HepG2 (cell line): ENCODE data around the gene ADAMTS8. TPM values are rescaled to one million over a fixed set of nuclear protein-coding genes. Genes with fewer than 3 reads are reported as not detected.

Source experiments
- ATAC-seq: fragments of 200-7000 bp; cut with Tn5 transposase; 3 replicates; pipeline ENCODE4 v1.9.1; 2020; ENCODE audit warnings: mild to moderate bottlenecking, moderate library complexity
- BruUV-seq: library from RNA; stranded (reverse); fragments of 400-500 nt; replicated peaks from 2 replicates; lab custom pipeline; 2021; lab: Mats Ljungman, UMichigan
- CTCF ChIA-PET: fragments of 300-600 bp; formaldehyde crosslinking; extraction: SDS; loops from one replicate; lab custom pipeline; 2021; ENCODE audit warnings: low total read pairs, inconsistent platforms, low intra/inter-chr PET ratio; lab: Yijun Ruan, JAX
- POLR2A ChIA-PET: fragments of 350-600 bp; sonication (Branson Sonifier 250); formaldehyde crosslinking; loops from one replicate; lab custom pipeline; 2020; ENCODE audit warnings: antibody characterized with exemption, inconsistent platforms; lab: Yijun Ruan, JAX
- DNase-seq: peaks from one replicate; pipeline ENCODE4 v3.0.0-alpha.2; 2015; ENCODE audit warnings: low spot score
- FAIRE-seq: peaks from 3 replicates; lab custom pipeline; 2011; peaks lifted over from hg19 to GRCh38; lab: Jason Lieb, UNC
- H2AFZ ChIP-seq: one replicate; pipeline ENCODE4 v1.6.1; 2011; ENCODE audit warnings: low read length, inconsistent platforms
- H3K27ac ChIP-seq: fragments of 300-600 bp; 3 replicates; pipeline ENCODE4 v1.8.0; 2011; ENCODE audit warnings: mixed run types, mild to moderate bottlenecking, mixed read lengths, low read length, inconsistent platforms; ENCODE audit not compliant: insufficient read depth; ENCODE audit errors: extremely low read length
- H3K27me3 ChIP-seq, 2 experiments: fragments of 200-600 bp in 1 of 2; 2 replicates in 1 of 2; 3 replicates in 1 of 2; pipeline versions ENCODE4 v1.6.0 to v1.8.0; 2011; ENCODE audit warnings: low read length in 2 of 2, mild to moderate bottlenecking in 2 of 2, moderate library complexity in 2 of 2, inconsistent platforms in 1 of 2; ENCODE audit not compliant: insufficient read depth in 2 of 2, control insufficient read depth in 1 of 2
- H3K36me3 ChIP-seq, 2 experiments: fragments of 200-600 bp in 1 of 2; replicated peaks in 1 of 2; 2 replicates in 1 of 2; 3 replicates in 1 of 2; pipeline versions ENCODE4 v1.5.1 to v1.8.0; 2011; ENCODE audit warnings: low read length in 2 of 2, inconsistent platforms in 1 of 2; ENCODE audit not compliant: insufficient read depth in 2 of 2, control insufficient read depth in 1 of 2
- H3K4me1 ChIP-seq: 2 replicates; pipeline ENCODE4 v1.5.1; 2012; ENCODE audit warnings: low read length, inconsistent platforms; ENCODE audit not compliant: insufficient read depth
- H3K4me2 ChIP-seq: 2 replicates; pipeline ENCODE4 v1.6.0; 2011; ENCODE audit warnings: low read depth, low read length, inconsistent platforms
- H3K4me3 ChIP-seq, 3 experiments: fragments of 200-600 bp in 1 of 3; sonication (generic), shearing (Covaris generic) in 1 of 3; replicated peaks in 1 of 3; 2 replicates each; pipeline ENCODE4 v1.5.1; 2011 to 2016; ENCODE audit warnings: low read length in 3 of 3, inconsistent platforms in 2 of 3, low read depth in 2 of 3, mild to moderate bottlenecking in 2 of 3, control low read depth in 1 of 3, mixed read lengths in 1 of 3; ENCODE audit not compliant: insufficient read depth in 1 of 3
- H3K79me2 ChIP-seq: one replicate; pipeline ENCODE4 v1.6.1; 2011; ENCODE audit warnings: low read length, inconsistent platforms; ENCODE audit not compliant: insufficient read depth
- H3K9ac ChIP-seq: 2 replicates; pipeline ENCODE4 v1.6.0; 2011; ENCODE audit warnings: mild to moderate bottlenecking, low read depth, low read length, inconsistent platforms; ENCODE audit not compliant: insufficient read depth
- H3K9me3 ChIP-seq: 2 replicates; pipeline ENCODE4 v1.5.1; 2012; ENCODE audit warnings: mild to moderate bottlenecking, low read length
- H4K20me1 ChIP-seq: 2 replicates; pipeline ENCODE4 v1.6.0; 2011; ENCODE audit warnings: inconsistent platforms, mild to moderate bottlenecking, low read length, moderate library complexity; ENCODE audit not compliant: insufficient read depth
- GPBP1L1 ChIP-seq: sonication (generic); formaldehyde crosslinking; IDR thresholded peaks from 2 replicates; pipeline ENCODE4 v1.5.0; 2020; ENCODE audit warnings: mild to moderate bottlenecking, missing genetic modification reagents
- NAIF1 ChIP-seq: sonication (generic); formaldehyde crosslinking; IDR thresholded peaks from 2 replicates; pipeline ENCODE4 v1.5.0; 2020; ENCODE audit warnings: mild to moderate bottlenecking, missing genetic modification reagents, borderline replicate concordance
- SMAD3 ChIP-seq: sonication (generic); formaldehyde crosslinking; IDR thresholded peaks from 2 replicates; pipeline ENCODE4 v1.4.0; 2020; ENCODE audit warnings: missing genetic modification reagents
- TRIM24 ChIP-seq: sonication (generic); formaldehyde crosslinking; IDR thresholded peaks from 2 replicates; pipeline ENCODE4 v1.8.0; 2022; ENCODE audit warnings: mild to moderate bottlenecking, missing genetic modification reagents
- WGBS: methylation state at CpG from one replicate; pipeline ENCODE4 v1.1.6; 2017; ENCODE audit warnings: low lambda C conversion rate; 5-methylcytosine and 5-hydroxymethylcytosine counted together
- in situ Hi-C: cut with HindIII; loops from 2 replicates; pipeline ENCODE4 v1.10.0; 2017; ENCODE audit warnings: low pct_unique_long_range_greater_than_20kb; ENCODE audit not compliant: extremely low pct_ligation_motif_present
- intact Hi-C: fragments of 100-400 bp; cut with micrococcal nuclease; formaldehyde crosslinking; loops from one replicate; pipeline ENCODE4 v1.10.0; 2022; ENCODE audit not compliant: unreplicated experiment
- polyA plus RNA-seq, 8 experiments: library from polyadenylated mRNA; depleted of rRNA in 3 of 8; stranded (reverse) in 7 of 8; unstranded in 1 of 8; fragments of >200 nt; fragmentation: Illumina TruSeq in 4 of 8; extraction: Trizol in 4 of 8; gene quantifications; 2 replicates each; pipeline versions ENCODE4 v1.2.1 to v1.2.3, GENCODE V29; 2011 to 2016; ENCODE audit warnings: low read depth in 4 of 8, missing spikeins in 1 of 8, mixed read lengths in 1 of 8; ENCODE audit not compliant: insufficient read depth in 1 of 8
- total RNA-seq, 5 experiments: library from RNA; depleted of rRNA; stranded (reverse); fragments of >200 nt; fragmentation: Illumina TruSeq; extraction: Trizol; gene quantifications; 2 replicates each; pipeline ENCODE4 v1.2.3, GENCODE V29; 2016; ENCODE audit warnings: low read depth in 1 of 5
- TF ChIP-seq, protein P1 (sequence below): sonication (generic); formaldehyde crosslinking; IDR thresholded peaks from 2 replicates; pipeline ENCODE4 v1.5.0; 2020; ENCODE audit warnings: missing genetic modification reagents
- TF ChIP-seq, protein P2 (sequence below), 2 experiments: sonication (generic) in 1 of 2; formaldehyde crosslinking in 1 of 2; IDR thresholded peaks; 2 replicates each; pipeline versions ENCODE4 v1.4.0 to v1.6.1; 2016 to 2020; ENCODE audit warnings: borderline replicate concordance in 1 of 2, low read depth in 1 of 2, mild to moderate bottlenecking in 1 of 2, missing genetic modification reagents in 1 of 2
- TF ChIP-seq, protein P3 (sequence below): sonication (generic); formaldehyde crosslinking; IDR thresholded peaks from 2 replicates; pipeline ENCODE4 v1.4.0; 2020; ENCODE audit warnings: low read depth, mild to moderate bottlenecking, missing genetic modification reagents

ADAMTS8 gene
- total and polyA plus RNA-seq, 2 of the 13 experiments (the other 11 are each of a cell fraction or from before 2014, with no cell fraction given), result not detected

DNA sequence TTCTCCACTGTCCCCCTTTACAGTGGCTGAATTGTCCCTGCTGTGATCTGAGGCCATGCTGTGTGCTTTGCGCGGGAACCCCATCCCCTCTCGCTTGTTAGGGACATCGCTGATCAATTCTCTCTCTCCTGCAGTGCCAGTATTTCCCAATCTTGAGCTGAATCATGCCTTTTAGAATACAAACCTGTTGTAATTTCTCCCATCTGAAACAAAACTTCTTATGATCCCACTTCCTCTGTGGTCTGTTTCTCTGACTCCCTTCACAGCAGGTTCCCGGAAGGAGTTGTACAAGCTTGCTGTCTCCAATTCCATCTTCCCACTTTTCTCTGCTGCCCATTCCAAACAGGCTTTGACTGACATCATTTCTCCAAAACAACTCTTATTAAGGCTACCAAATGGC is 36.9 kb upstream of the ADAMTS8 start:
- no TSS peak for BruUV-seq
- no peak for ATAC-seq
- no peaks in the 10 kb centered on the region for H4K20me1 ChIP-seq
- TF ChIP-seq SMAD3, result no peak
- TF ChIP-seq TRIM24 (CRISPR knock-in tag), result no peak
- no peak for TF ChIP-seq GPBP1L1 (CRISPR knock-in tag)
- TF ChIP-seq, protein P1, sequence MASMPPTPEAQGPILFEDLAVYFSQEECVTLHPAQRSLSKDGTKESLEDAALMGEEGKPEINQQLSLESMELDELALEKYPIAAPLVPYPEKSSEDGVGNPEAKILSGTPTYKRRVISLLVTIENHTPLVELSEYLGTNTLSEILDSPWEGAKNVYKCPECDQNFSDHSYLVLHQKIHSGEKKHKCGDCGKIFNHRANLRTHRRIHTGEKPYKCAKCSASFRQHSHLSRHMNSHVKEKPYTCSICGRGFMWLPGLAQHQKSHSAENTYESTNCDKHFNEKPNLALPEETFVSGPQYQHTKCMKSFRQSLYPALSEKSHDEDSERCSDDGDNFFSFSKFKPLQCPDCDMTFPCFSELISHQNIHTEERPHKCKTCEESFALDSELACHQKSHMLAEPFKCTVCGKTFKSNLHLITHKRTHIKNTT (CRISPR knock-in tag), result no peak
- TF ChIP-seq, protein P2, sequence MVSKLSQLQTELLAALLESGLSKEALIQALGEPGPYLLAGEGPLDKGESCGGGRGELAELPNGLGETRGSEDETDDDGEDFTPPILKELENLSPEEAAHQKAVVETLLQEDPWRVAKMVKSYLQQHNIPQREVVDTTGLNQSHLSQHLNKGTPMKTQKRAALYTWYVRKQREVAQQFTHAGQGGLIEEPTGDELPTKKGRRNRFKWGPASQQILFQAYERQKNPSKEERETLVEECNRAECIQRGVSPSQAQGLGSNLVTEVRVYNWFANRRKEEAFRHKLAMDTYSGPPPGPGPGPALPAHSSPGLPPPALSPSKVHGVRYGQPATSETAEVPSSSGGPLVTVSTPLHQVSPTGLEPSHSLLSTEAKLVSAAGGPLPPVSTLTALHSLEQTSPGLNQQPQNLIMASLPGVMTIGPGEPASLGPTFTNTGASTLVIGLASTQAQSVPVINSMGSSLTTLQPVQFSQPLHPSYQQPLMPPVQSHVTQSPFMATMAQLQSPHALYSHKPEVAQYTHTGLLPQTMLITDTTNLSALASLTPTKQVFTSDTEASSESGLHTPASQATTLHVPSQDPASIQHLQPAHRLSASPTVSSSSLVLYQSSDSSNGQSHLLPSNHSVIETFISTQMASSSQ (IDR thresholded peaks at IDR 0.05; ENCODE audit: low read depth), result no peak
- TF ChIP-seq, protein P2 (CRISPR knock-in tag; IDR thresholded peaks at IDR 0.05; ENCODE audit: borderline replicate concordance), result no peak
- no peak for TF ChIP-seq NAIF1 (CRISPR knock-in tag)
- TF ChIP-seq, protein P3, sequence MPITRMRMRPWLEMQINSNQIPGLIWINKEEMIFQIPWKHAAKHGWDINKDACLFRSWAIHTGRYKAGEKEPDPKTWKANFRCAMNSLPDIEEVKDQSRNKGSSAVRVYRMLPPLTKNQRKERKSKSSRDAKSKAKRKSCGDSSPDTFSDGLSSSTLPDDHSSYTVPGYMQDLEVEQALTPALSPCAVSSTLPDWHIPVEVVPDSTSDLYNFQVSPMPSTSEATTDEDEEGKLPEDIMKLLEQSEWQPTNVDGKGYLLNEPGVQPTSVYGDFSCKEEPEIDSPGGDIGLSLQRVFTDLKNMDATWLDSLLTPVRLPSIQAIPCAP (CRISPR knock-in tag), result no peak
- no peak overlapping the region for H3K4me3 ChIP-seq
- DNase-seq, result no peak
- no peak overlapping the region for H3K4me2 ChIP-seq
- H3K36me3 ChIP-seq, result no peaks in the 10 kb centered on the region
- H3K27ac ChIP-seq, result no peak overlapping the region
- no peak for FAIRE-seq
- no peak overlapping the region for H3K9ac ChIP-seq
- H3K79me2 ChIP-seq, result no peaks in the 10 kb centered on the region
- 49% methylated on average over 5 of the region's 5 CpGs for WGBS
- H2AFZ ChIP-seq, result no peak overlapping the region
- H3K9me3 ChIP-seq, result no peaks in the 10 kb centered on the region
- H3K27me3 ChIP-seq, result peaks cover 3 to 55% of the 10 kb centered on the region in 2 experiments; a peak in 4 of 5 replicates
- CTCF ChIA-PET, result no interaction called here
- H3K4me1 ChIP-seq, result no peaks in the 10 kb centered on the region
- POLR2A ChIA-PET, result no interaction called here
- intact Hi-C loops (no loop called here), in situ Hi-C loops (no loop called here)
